B cell (primary cell): ENCODE data around the gene PRKG2. TPM values are rescaled to one million over a fixed set of nuclear protein-coding genes. Genes with fewer than 3 reads are reported as not detected.

Experiments
- ATAC-seq: fragments of 200-7000 bp; cut with Tn5 transposase; one replicate; pipeline ENCODE4 v1.10.0; 2021; ENCODE audit warnings: low read depth, mild to moderate bottlenecking, moderate number of reproducible peaks, moderate library complexity
- CTCF ChIA-PET: fragments of 350-600 bp; sonication (Branson Sonifier 250); formaldehyde crosslinking; loops from one replicate; lab custom pipeline; 2021; ENCODE audit warnings: antibody characterized with exemption, inconsistent platforms; lab: Charles Lee
- POLR2A ChIA-PET: fragments of 350-600 bp; sonication (Branson Sonifier 250); formaldehyde crosslinking; loops from one replicate; lab custom pipeline; 2021; ENCODE audit warnings: antibody characterized with exemption; lab: Charles Lee
- DNase-seq: peaks from one replicate; pipeline ENCODE4 v3.0.0; 2013
- H2AFZ ChIP-seq: 2 replicates; pipeline ENCODE4 v1.6.1; 2012; ENCODE audit warnings: mild to moderate bottlenecking, low read depth, low read length; ENCODE audit not compliant: insufficient read depth, poor library complexity, severe bottlenecking
- H3K27ac ChIP-seq, 2 donors: 1 replicate in 1 of 2; 2 replicates in 1 of 2; pipeline ENCODE4 v1.5.1; 2012 to 2013; ENCODE audit warnings: low read length in 2 of 2, mild to moderate bottlenecking in 2 of 2, moderate library complexity in 1 of 2
- H3K27me3 ChIP-seq, 4 experiments: fragments of 200-600 bp in 1 of 4; sonication (generic) in 1 of 4; replicated peaks in 1 of 4; 1 replicate in 2 of 4; 2 replicates in 2 of 4; pipeline versions ENCODE4 v1.6.1 to v1.7.0; 2013 to 2016; ENCODE audit warnings: low read length in 3 of 4, mild to moderate bottlenecking in 2 of 4, mixed read lengths in 1 of 4, moderate library complexity in 1 of 4; ENCODE audit not compliant: insufficient read depth in 4 of 4, control insufficient read depth in 3 of 4; ENCODE audit errors: control extremely low read depth in 1 of 4
- H3K36me3 ChIP-seq, 2 experiments: replicated peaks in 1 of 2; 1 replicate in 1 of 2; 2 replicates in 1 of 2; pipeline versions ENCODE4 v1.6.1 to v1.7.1; 2013; ENCODE audit warnings: low read length in 1 of 2; ENCODE audit not compliant: insufficient read depth in 2 of 2, control insufficient read depth in 1 of 2; ENCODE audit errors: control extremely low read depth in 1 of 2, extremely low read depth in 1 of 2
- H3K4me1 ChIP-seq, 2 donors: fragments of 200-600 bp in 1 of 2; sonication (generic) in 1 of 2; 1 replicate in 1 of 2; 2 replicates in 1 of 2; pipeline versions ENCODE4 v1.5.1 to v1.6.1; 2013 to 2017; ENCODE audit warnings: low read length in 2 of 2; ENCODE audit not compliant: control insufficient read depth in 2 of 2, insufficient read depth in 2 of 2
- H3K4me2 ChIP-seq: replicated peaks from 2 replicates; pipeline ENCODE3; 2012; ENCODE audit warnings: mild to moderate bottlenecking, low read depth, low read length; ENCODE audit not compliant: poor library complexity, severe bottlenecking
- H3K4me3 ChIP-seq, 5 experiments: fragments of 200-600 bp in 1 of 5; sonication (generic) in 1 of 5; 1 replicate in 3 of 5; 2 replicates in 2 of 5; pipeline versions ENCODE4 v1.5.1 to v1.7.0; 2011 to 2016; ENCODE audit warnings: low read length in 4 of 5, mild to moderate bottlenecking in 4 of 5, low read depth in 2 of 5, control low read depth in 1 of 5, moderate library complexity in 1 of 5; ENCODE audit not compliant: insufficient read depth in 1 of 5; ENCODE audit errors: control extremely low read depth in 1 of 5, extremely low read depth in 1 of 5
- H3K79me2 ChIP-seq: fragments of 200-600 bp; sonication (generic); one replicate; pipeline ENCODE4 v1.6.0; 2016; ENCODE audit warnings: low read length; ENCODE audit not compliant: control insufficient read depth, insufficient read depth
- H3K9ac ChIP-seq: fragments of 200-600 bp; sonication (generic); 2 replicates; pipeline ENCODE4 v1.6.1; 2017; ENCODE audit warnings: mild to moderate bottlenecking, low read length, moderate library complexity
- H3K9me3 ChIP-seq, 3 donors: one replicate each; pipeline versions ENCODE4 v1.6.1 to v1.7.1; 2013; ENCODE audit warnings: low read length in 2 of 3; ENCODE audit not compliant: control insufficient read depth in 2 of 3, insufficient read depth in 1 of 3; ENCODE audit errors: control extremely low read depth in 1 of 3
- H4K20me1 ChIP-seq: 2 replicates; pipeline ENCODE4 v1.6.0; 2012; ENCODE audit warnings: mild to moderate bottlenecking, low read length; ENCODE audit not compliant: insufficient read depth, control insufficient read depth, poor library complexity, severe bottlenecking
- H3K27ac Mint-ChIP-seq: one replicate; pipeline ENCODE4 v1.8.0; 2021; ENCODE audit warnings: mixed read lengths
- H3K27me3 Mint-ChIP-seq: one replicate; pipeline ENCODE4 v1.8.0; 2021; ENCODE audit warnings: mixed read lengths
- H3K4me1 Mint-ChIP-seq: one replicate; pipeline ENCODE4 v1.8.0; 2021; ENCODE audit warnings: mixed read lengths
- H3K4me3 Mint-ChIP-seq: one replicate; pipeline ENCODE4 v1.8.0; 2021; ENCODE audit warnings: mixed read lengths
- H3K9me3 Mint-ChIP-seq: one replicate; pipeline ENCODE4 v1.8.0; 2022; ENCODE audit warnings: mixed read lengths; ENCODE audit not compliant: insufficient read depth
- CTCF ChIP-seq: fragments of 200-600 bp; IDR thresholded peaks from one replicate; pipeline ENCODE4 v1.8.0; 2022; ENCODE audit warnings: antibody characterized with exemption, mild to moderate bottlenecking
- EZH2 ChIP-seq: IDR thresholded peaks from 2 replicates; pipeline ENCODE4 v1.6.1; 2012; ENCODE audit warnings: borderline replicate concordance, low read depth, mild to moderate bottlenecking, moderate library complexity, low read length; ENCODE audit not compliant: insufficient read depth, poor library complexity, severe bottlenecking
- WGBS: methylation state at CpG from one replicate; pipeline ENCODE4 v1.1.5; 2013; ENCODE audit warnings: missing lambda C conversion rate; ENCODE audit not compliant: insufficient coverage; 5-methylcytosine and 5-hydroxymethylcytosine counted together
- intact Hi-C: fragments of 100-400 bp; cut with micrococcal nuclease; formaldehyde crosslinking; loops from one replicate; pipeline ENCODE4 v1.10.0; 2022
- polyA plus RNA-seq: library from polyadenylated mRNA; depleted of rRNA; stranded (reverse); fragments of >200 nt; gene quantifications from 2 replicates; pipeline ENCODE4 v1.2.3, GENCODE V29; 2012
- total RNA-seq, 2 donors: library from RNA; stranded (reverse); fragments of 120-200 nt in 1 of 2; gene quantifications; 1 replicate in 1 of 2; 2 replicates in 1 of 2; pipeline versions ENCODE4 v1.2.3 to v1.2.4, GENCODE V29; 2013 to 2022

PRKG2 gene
- total and polyA plus RNA-seq, 2 donors (not counting 1 experiment from before 2014, with no cell fraction given): 0.61 to 0.86 TPM

GRCh38 chr4:81106150-81106549 lies 108.9 kb downstream of the PRKG2 start:
- POLR2A ChIA-PET: no interaction called here
- TF ChIP-seq EZH2 (no peak), CTCF (no peak)
- no peak overlapping the region for H3K4me3 Mint-ChIP-seq

GRCh38 chr4:81102107-81102506 lies 112.9 kb downstream of the PRKG2 start:
- POLR2A ChIA-PET: no interaction called here
- Mint-ChIP-seq H3K27me3 (no peaks in the 10 kb centered on the region), H3K4me3 (no peak overlapping the region), H3K27ac (no peak overlapping the region), H3K9me3 (no peaks in the 10 kb centered on the region), H3K4me1 (peaks cover 8% of the 10 kb centered on the region)
- H3K79me2 ChIP-seq: no peaks in the 10 kb centered on the region
- no peak overlapping the region for H3K4me2 ChIP-seq
- no peaks in the 10 kb centered on the region for H3K27me3 ChIP-seq
- TF ChIP-seq EZH2 (no peak), CTCF (no peak)
- intact Hi-C loops: no loop called here
- CTCF ChIA-PET: no interaction called here
- no peak overlapping the region for H3K27ac ChIP-seq
- H3K36me3 ChIP-seq: no peaks in the 10 kb centered on the region
- DNase-seq (no peak), ATAC-seq (no peak)
- H3K9me3 ChIP-seq: no peaks in the 10 kb centered on the region
- no peak overlapping the region for H3K9ac ChIP-seq
- H4K20me1 ChIP-seq: no peaks in the 10 kb centered on the region
- peaks cover 0 to 8% of the 10 kb centered on the region in 2 donors for H3K4me1 ChIP-seq
- no peak overlapping the region for H2AFZ ChIP-seq
- H3K4me3 ChIP-seq: no peak overlapping the region

More at GRCh38 chr4:81106150-81106549, 108.9 kb downstream of the PRKG2 start:
- Histone ChIP-seq H3K27ac (no peak overlapping the region), H2AFZ (peak overlapping the region; percentile 41), H4K20me1 (no peaks in the 10 kb centered on the region), H3K4me1 (peaks cover 0 to 8% of the 10 kb centered on the region in 2 donors), H3K27me3 (no peaks in the 10 kb centered on the region), H3K79me2 (no peaks in the 10 kb centered on the region), H3K9me3 (no peaks in the 10 kb centered on the region), H3K4me3 (no peak overlapping the region), H3K9ac (no peak overlapping the region), H3K36me3 (no peaks in the 10 kb centered on the region), H3K4me2 (no peak overlapping the region)
- ATAC-seq: peak; percentile 33
- Mint-ChIP-seq H3K27ac (no peak overlapping the region), H3K4me1 (peaks cover 8% of the 10 kb centered on the region), H3K9me3 (no peaks in the 10 kb centered on the region), H3K27me3 (no peaks in the 10 kb centered on the region)
- CTCF ChIA-PET: no interaction called here
- 55% methylated on average over 3 of the region's 4 CpGs for WGBS
- intact Hi-C loops: no loop called here
- no peak for DNase-seq
